Measurements from ENCODE around the gene NMD3.

Gene NMD3

GRCh38 chr3:161265916-161266571 is 44.9 kb downstream of the NMD3 start:
- no peak overlapping the region for H3K27ac ChIP-seq

DNA sequence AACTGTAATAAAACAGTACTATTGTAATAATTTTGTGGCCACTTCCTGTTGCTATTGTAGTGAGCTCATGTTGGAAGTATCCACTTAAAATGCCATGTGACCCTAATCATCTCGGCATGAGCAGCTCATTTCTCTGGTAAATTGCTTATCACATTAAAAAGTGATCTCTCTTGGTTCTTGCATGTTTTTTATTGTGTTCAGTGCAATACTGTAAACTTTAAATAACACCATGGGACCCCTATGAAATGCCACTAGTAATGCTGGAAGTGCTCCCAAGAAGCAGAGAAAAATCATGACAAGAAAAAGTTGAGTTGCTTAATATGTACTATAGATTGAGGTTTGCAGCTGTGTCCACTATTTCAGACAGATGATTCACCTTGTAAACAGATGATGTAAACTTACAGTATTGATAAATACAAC is 45.6 kb downstream of the NMD3 start:
- Histone ChIP-seq H3K9me3 (ENCODE audit: severe bottlenecking) (no peaks in the 10 kb centered on the region), H3K27me3 (ENCODE audit: insufficient read depth, low read depth, severe bottlenecking) (no peaks in the 10 kb centered on the region), H3K36me3 (no peaks in the 10 kb centered on the region), H3K4me3 (ENCODE audit: low read depth, low read length) (no peak overlapping the region), H3K27ac (no peak overlapping the region)
- DNase-seq: no peak
- TF ChIP-seq, protein P1, sequence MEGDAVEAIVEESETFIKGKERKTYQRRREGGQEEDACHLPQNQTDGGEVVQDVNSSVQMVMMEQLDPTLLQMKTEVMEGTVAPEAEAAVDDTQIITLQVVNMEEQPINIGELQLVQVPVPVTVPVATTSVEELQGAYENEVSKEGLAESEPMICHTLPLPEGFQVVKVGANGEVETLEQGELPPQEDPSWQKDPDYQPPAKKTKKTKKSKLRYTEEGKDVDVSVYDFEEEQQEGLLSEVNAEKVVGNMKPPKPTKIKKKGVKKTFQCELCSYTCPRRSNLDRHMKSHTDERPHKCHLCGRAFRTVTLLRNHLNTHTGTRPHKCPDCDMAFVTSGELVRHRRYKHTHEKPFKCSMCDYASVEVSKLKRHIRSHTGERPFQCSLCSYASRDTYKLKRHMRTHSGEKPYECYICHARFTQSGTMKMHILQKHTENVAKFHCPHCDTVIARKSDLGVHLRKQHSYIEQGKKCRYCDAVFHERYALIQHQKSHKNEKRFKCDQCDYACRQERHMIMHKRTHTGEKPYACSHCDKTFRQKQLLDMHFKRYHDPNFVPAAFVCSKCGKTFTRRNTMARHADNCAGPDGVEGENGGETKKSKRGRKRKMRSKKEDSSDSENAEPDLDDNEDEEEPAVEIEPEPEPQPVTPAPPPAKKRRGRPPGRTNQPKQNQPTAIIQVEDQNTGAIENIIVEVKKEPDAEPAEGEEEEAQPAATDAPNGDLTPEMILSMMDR (IDR thresholded peaks at IDR 0.05; ENCODE audit: low read depth, low read length): no peak

More at GRCh38 chr3:161265916-161266571, 44.9 kb downstream of the NMD3 start:
- no peak for DNase-seq
- H3K4me3 ChIP-seq (ENCODE audit: low read depth, low read length): no peak overlapping the region
- H3K9me3 ChIP-seq (ENCODE audit: severe bottlenecking): no peaks in the 10 kb centered on the region
- TF ChIP-seq, protein P1 (IDR thresholded peaks at IDR 0.05; ENCODE audit: low read depth, low read length): no peak
- no peaks in the 10 kb centered on the region for H3K36me3 ChIP-seq
- no peaks in the 10 kb centered on the region for H3K27me3 ChIP-seq (ENCODE audit: insufficient read depth, low read depth, severe bottlenecking)

DNA sequence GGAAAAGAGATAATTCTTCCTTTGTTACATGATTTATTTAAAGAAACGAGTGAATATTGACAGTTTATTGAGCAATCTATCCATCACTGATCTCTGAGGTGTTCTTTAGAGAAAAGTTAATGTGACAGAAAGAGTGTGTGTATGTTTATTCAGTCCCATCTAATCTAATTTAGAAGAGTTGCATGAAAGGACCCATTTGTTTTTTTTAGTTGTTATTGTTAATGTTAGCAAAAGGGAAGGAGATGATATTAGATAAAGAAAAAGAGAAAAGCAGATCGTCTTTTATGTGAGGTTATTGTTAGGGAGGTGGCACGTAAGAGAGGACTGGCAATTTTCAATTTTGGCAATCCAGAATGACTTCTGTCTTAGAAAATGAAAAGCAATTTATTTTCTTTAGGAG is 46.5 kb downstream of the NMD3 start:
- DNase-seq: no peak
- no peaks in the 10 kb centered on the region for H3K36me3 ChIP-seq
- no peak overlapping the region for H3K4me3 ChIP-seq (ENCODE audit: low read depth, low read length)
- H3K9me3 ChIP-seq (ENCODE audit: severe bottlenecking): no peaks in the 10 kb centered on the region
- no peak overlapping the region for H3K27ac ChIP-seq
- TF ChIP-seq, protein P1 (IDR thresholded peaks at IDR 0.05; ENCODE audit: low read depth, low read length): no peak
- no peaks in the 10 kb centered on the region for H3K27me3 ChIP-seq (ENCODE audit: insufficient read depth, low read depth, severe bottlenecking)

- no peak for DNase-seq
- H3K27ac ChIP-seq: no peak overlapping the region
- H3K36me3 ChIP-seq: no peaks in the 10 kb centered on the region
- TF ChIP-seq, protein P1 (IDR thresholded peaks at IDR 0.05; ENCODE audit: low read depth, low read length): no peak
- H3K4me3 ChIP-seq (ENCODE audit: low read depth, low read length): no peak overlapping the region
- H3K27me3 ChIP-seq (ENCODE audit: insufficient read depth, low read depth, severe bottlenecking): no peaks in the 10 kb centered on the region
- H3K9me3 ChIP-seq (ENCODE audit: severe bottlenecking): no peaks in the 10 kb centered on the region
These were observed 47.5 kb downstream of the NMD3 start for GRCh38 chr3:161268601-161269000.

GRCh38 chr3:161270991-161271390 is 49.9 kb downstream of the NMD3 start:
- TF ChIP-seq, protein P1 (IDR thresholded peaks at IDR 0.05; ENCODE audit: low read depth, low read length): no peak
- DNase-seq: no peak
- Histone ChIP-seq H3K27ac (no peak overlapping the region), H3K9me3 (ENCODE audit: severe bottlenecking) (no peaks in the 10 kb centered on the region), H3K27me3 (ENCODE audit: insufficient read depth, low read depth, severe bottlenecking) (no peaks in the 10 kb centered on the region), H3K4me3 (ENCODE audit: low read depth, low read length) (no peak overlapping the region), H3K36me3 (0 out of 2 replicates have a peak, but pooled peaks cover 3% of the 10 kb centered on the region)

DNA sequence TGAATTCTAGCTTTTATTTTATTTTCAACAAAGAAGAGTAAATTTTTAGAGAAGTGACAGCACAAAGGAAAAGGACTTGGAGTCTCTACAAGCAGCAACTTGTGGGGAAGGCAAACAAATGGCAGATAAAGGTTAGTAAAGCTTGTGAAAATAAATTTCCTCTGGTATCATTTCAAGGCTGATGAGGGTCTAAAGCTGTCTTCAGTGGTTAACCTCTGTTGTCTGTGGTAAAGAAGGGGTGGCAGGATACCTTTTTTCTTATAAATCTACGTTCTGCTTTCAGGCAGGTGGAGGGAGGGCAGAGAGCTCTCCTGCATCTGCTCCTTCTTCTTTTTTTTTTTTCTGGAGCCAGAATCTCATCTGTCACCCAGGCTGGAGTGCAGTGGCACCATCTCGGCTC is 50.5 kb downstream of the NMD3 start:
- TF ChIP-seq, protein P1 (IDR thresholded peaks at IDR 0.05; ENCODE audit: low read depth, low read length): no peak
- Histone ChIP-seq H3K27ac (no peak overlapping the region), H3K9me3 (ENCODE audit: severe bottlenecking) (no peaks in the 10 kb centered on the region), H3K36me3 (0 out of 2 replicates have a peak, but pooled peaks cover 3% of the 10 kb centered on the region), H3K4me3 (ENCODE audit: low read depth, low read length) (no peak overlapping the region), H3K27me3 (ENCODE audit: insufficient read depth, low read depth, severe bottlenecking) (no peaks in the 10 kb centered on the region)
- DNase-seq: no peak
